K562 (cell line): ENCODE data around the gene ATP6V0A4. TPM values are rescaled to one million over a fixed set of nuclear protein-coding genes. Genes with fewer than 3 reads are reported as not detected.

Experiments used
- ATAC-seq: fragments of 200-7000 bp; cut with Tn5 transposase; 3 replicates; pipeline ENCODE4 v1.9.1; 2020; ENCODE audit warnings: moderate library complexity
- BruUV-seq: library from RNA; stranded (reverse); fragments of 400-500 nt; replicated peaks from 2 replicates; lab custom pipeline; 2021; lab: Mats Ljungman, UMichigan
- CTCF ChIA-PET: fragments of 300-600 bp; formaldehyde crosslinking; extraction: SDS; loops from one replicate; lab custom pipeline; 2021; ENCODE audit warnings: low intra/inter-chr PET ratio; lab: Yijun Ruan, JAX
- POLR2A ChIA-PET: fragments of 300-600, 350-650 bp; sonication (Branson Sonifier 250); formaldehyde crosslinking; extraction: SDS; loops from one replicate; lab custom pipeline; 2021; ENCODE audit warnings: antibody characterized with exemption, inconsistent platforms; lab: Yijun Ruan, JAX
- DNase-seq, 4 experiments: peaks; one replicate each; pipeline versions ENCODE4 v3.0.0 to v3.0.0-alpha.2; 2011 to 2018; ENCODE audit warnings: low spot score in 3 of 4, mixed read lengths in 3 of 4; ENCODE audit errors: extremely low read depth in 1 of 4
- FAIRE-seq: peaks from 2 replicates; lab custom pipeline; 2011; peaks lifted over from hg19 to GRCh38; lab: Jason Lieb, UNC
- H2AFZ ChIP-seq: 2 replicates; pipeline ENCODE4 v1.6.0; 2011; ENCODE audit warnings: low read depth, low read length, control low read depth, inconsistent platforms
- H3K27ac ChIP-seq: fragments of 200-600 bp; 3 replicates; pipeline ENCODE4 v1.8.0; 2011; ENCODE audit warnings: low read depth, mild to moderate bottlenecking, control low read depth, inconsistent platforms, low read length, moderate library complexity, mixed read lengths; ENCODE audit errors: extremely low read depth
- H3K27me3 ChIP-seq, 2 experiments: fragments of 300-600 bp in 1 of 2; 2 replicates in 1 of 2; 3 replicates in 1 of 2; pipeline versions ENCODE4 v1.6.0 to v1.8.0; 2011; ENCODE audit warnings: inconsistent platforms in 2 of 2, low read length in 2 of 2, mild to moderate bottlenecking in 1 of 2, mixed read lengths in 1 of 2, moderate library complexity in 1 of 2; ENCODE audit not compliant: control insufficient read depth in 2 of 2, insufficient read depth in 2 of 2
- H3K36me3 ChIP-seq: fragments of 300-600 bp; 3 replicates; pipeline ENCODE4 v1.8.0; 2011; ENCODE audit warnings: mild to moderate bottlenecking, low read length, inconsistent platforms; ENCODE audit not compliant: control insufficient read depth, insufficient read depth
- H3K4me1 ChIP-seq, 2 experiments: fragments of 200-600 bp in 1 of 2; replicated peaks in 1 of 2; 2 replicates in 1 of 2; 3 replicates in 1 of 2; pipeline versions ENCODE4 v1.5.1 to v1.8.0; 2011; ENCODE audit warnings: inconsistent platforms in 2 of 2, low read length in 2 of 2, mild to moderate bottlenecking in 1 of 2, mixed read lengths in 1 of 2, moderate library complexity in 1 of 2; ENCODE audit not compliant: control insufficient read depth in 2 of 2, insufficient read depth in 2 of 2
- H3K4me2 ChIP-seq: 2 replicates; pipeline ENCODE4 v1.6.1; 2011; ENCODE audit warnings: low read length, control low read depth, inconsistent platforms, mixed read lengths; ENCODE audit not compliant: insufficient read depth
- H3K4me3 ChIP-seq: fragments of 200-600 bp; sonication (generic), shearing (Covaris generic); 2 replicates; pipeline ENCODE4 v1.5.1; 2016; ENCODE audit warnings: control low read depth, inconsistent platforms
- H3K79me2 ChIP-seq: fragments of 200-600 bp; 3 replicates; pipeline ENCODE4 v1.8.0; 2011; ENCODE audit warnings: low read length, inconsistent platforms; ENCODE audit not compliant: control insufficient read depth, insufficient read depth
- H3K9ac ChIP-seq, 2 experiments: 2 replicates each; pipeline versions ENCODE4 v1.6.0 to v1.6.1; 2011; ENCODE audit warnings: low read depth in 2 of 2, low read length in 2 of 2, control low read depth in 1 of 2, inconsistent platforms in 1 of 2, mild to moderate bottlenecking in 1 of 2, mixed read lengths in 1 of 2; ENCODE audit not compliant: insufficient read depth in 1 of 2
- H3K9me1 ChIP-seq: one replicate; pipeline ENCODE4 v1.6.0; 2011; ENCODE audit warnings: inconsistent platforms, mild to moderate bottlenecking, low read length, moderate library complexity; ENCODE audit not compliant: control insufficient read depth, insufficient read depth
- H3K9me3 ChIP-seq: replicated peaks from 2 replicates; pipeline ENCODE4 v1.5.1; 2011; ENCODE audit warnings: low read depth, low read length, inconsistent platforms; ENCODE audit not compliant: control insufficient read depth, insufficient read depth
- H4K20me1 ChIP-seq: replicated peaks from 2 replicates; pipeline ENCODE4 v1.6.1; 2011; ENCODE audit warnings: low read length, inconsistent platforms, mixed read lengths; ENCODE audit not compliant: control insufficient read depth, insufficient read depth
- CLOCK ChIP-seq: fragments of 250-450 bp; sonication (Bioruptor Pico); IDR thresholded peaks from 2 replicates; pipeline ENCODE4 v1.4.0; 2020; ENCODE audit warnings: mild to moderate bottlenecking, moderate library complexity, borderline replicate concordance
- PTBP1 ChIP-seq: fragments of 200-400 bp; formaldehyde crosslinking; IDR thresholded peaks from 2 replicates; pipeline ENCODE4 v1.6.1; 2017; ENCODE audit warnings: low read depth, low read length
- RAD21 ChIP-seq, 2 experiments: fragments of 250-450 bp in 1 of 2; fragments of 450-650 bp in 1 of 2; sonication (Bioruptor Pico) in 1 of 2; formaldehyde crosslinking in 1 of 2; IDR thresholded peaks in 1 of 2; conservative IDR thresholded peaks in 1 of 2; 2 replicates each; pipeline versions ENCODE4 v1.4.0 to v1.8.0; 2020 to 2022; ENCODE audit warnings: mild to moderate bottlenecking in 2 of 2, moderate library complexity in 1 of 2
- ZNF146 ChIP-seq: IDR thresholded peaks from one replicate; pipeline ENCODE4 v1.6.1; 2018; ENCODE audit warnings: missing compliant biosample characterization; ENCODE audit not compliant: unreplicated experiment
- WGBS: fragments of 100-300 bp; shearing (Covaris generic); methylation state at CpG from one replicate; pipeline ENCODE4 v1.1.6; 2016; ENCODE audit warnings: low coverage, mixed read lengths; ENCODE audit not compliant: insufficient coverage; ENCODE audit errors: missing lambda C conversion rate; 5-methylcytosine and 5-hydroxymethylcytosine counted together
- in situ Hi-C: fragments of 300-500 bp; cut with MboI; formaldehyde crosslinking; loops from 4 replicates; pipeline ENCODE4 v1.15.0; 2018; ENCODE audit warnings: inconsistent platforms, mixed read lengths
- intact Hi-C: fragments of 100-400 bp; cut with micrococcal nuclease; formaldehyde crosslinking; loops from 2 replicates; pipeline ENCODE4 v1.14.2; 2022
- polyA plus RNA-seq, 8 experiments: library from polyadenylated mRNA; depleted of rRNA in 4 of 8; stranded (reverse) in 5 of 8; unstranded in 3 of 8; fragments of >200 nt; fragmentation: Nextera tagmentation in 2 of 8; fragmentation: Illumina TruSeq in 1 of 8; extraction: Ambion mirVana in 2 of 8; extraction: Trizol in 1 of 8; gene quantifications; 2 replicates each; pipeline versions ENCODE4 v1.2.1 to v1.2.3, GENCODE V29; 2011 to 2014; ENCODE audit warnings: inconsistent platforms in 1 of 8, missing spikeins in 1 of 8
- total RNA-seq, 7 experiments: library from RNA; depleted of rRNA in 6 of 7; stranded (reverse); fragments of >200 nt in 6 of 7; fragmentation: Illumina TruSeq in 2 of 7; extraction: Trizol in 2 of 7; gene quantifications; 2 replicates each; pipeline versions ENCODE4 v1.2.1 to v1.2.3, GENCODE V29; 2011 to 2021; ENCODE audit warnings: low replicate concordance in 1 of 7

ATP6V0A4 gene
- total and polyA plus RNA-seq, 9 of the 15 experiments (the other 6 are each of a cell fraction or from before 2014, with no cell fraction given) = 0.03 TPM; not detected in 8

GRCh38 chr7:138773817-138774216 is 24.2 kb downstream of the ATP6V0A4 start:
- H3K9ac ChIP-seq = no peak overlapping the region
- DNase-seq (no peak), FAIRE-seq (no peak), ATAC-seq (peak; percentile 67)
- intact Hi-C loops (no loop called here), in situ Hi-C loops (no loop called here)
- no peak overlapping the region for H3K4me3 ChIP-seq
- H3K4me1 ChIP-seq = no peaks in the 10 kb centered on the region; a peak in 1 of 5 replicates
- no peak for TF ChIP-seq CLOCK (CRISPR knock-in tag)
- no peak for TF ChIP-seq RAD21 (CRISPR knock-in tag; conservative IDR thresholded peaks at IDR 0.05 in 1 of 2, IDR thresholded peaks at IDR 0.05 in 1 of 2)
- TF ChIP-seq PTBP1 = no peak
- no peak for TF ChIP-seq ZNF146
- ChIA-PET POLR2A (no interaction called here), CTCF (no interaction called here)
- H3K27me3 ChIP-seq = peaks cover 13 to 43% of the 10 kb centered on the region in 2 experiments; a peak in 4 of 5 replicates
- H3K9me3 ChIP-seq = no peaks in the 10 kb centered on the region
- no peaks in the 10 kb centered on the region for H3K9me1 ChIP-seq
- H4K20me1 ChIP-seq = no peaks in the 10 kb centered on the region
- no TSS peak for BruUV-seq
- H3K4me2 ChIP-seq = no peak overlapping the region
- no peak overlapping the region for H3K27ac ChIP-seq
- no peaks in the 10 kb centered on the region for H3K79me2 ChIP-seq
- H3K36me3 ChIP-seq = no peaks in the 10 kb centered on the region
- H2AFZ ChIP-seq = no peak overlapping the region
- WGBS = 2% methylated on average over 12 of the region's 12 CpGs
